SH-SY5Y (cell line): ENCODE results near the gene CCDC59.

Source experiments
- GATA2 ChIP-seq: IDR thresholded peaks from 2 replicates; pipeline ENCODE4 v1.6.1; 2011; ENCODE audit warnings: mild to moderate bottlenecking, low read depth, low read length
- GATA3 ChIP-seq: IDR thresholded peaks from 2 replicates; pipeline ENCODE4 v1.6.1; 2011; ENCODE audit warnings: low read depth, mild to moderate bottlenecking, low read length, moderate library complexity

The CCDC59 gene

GRCh38 chr12:82350161-82350560 lies 8.0 kb downstream of the CCDC59 start:
- TF ChIP-seq GATA2, result no peak
- no peak for TF ChIP-seq GATA3

DNA sequence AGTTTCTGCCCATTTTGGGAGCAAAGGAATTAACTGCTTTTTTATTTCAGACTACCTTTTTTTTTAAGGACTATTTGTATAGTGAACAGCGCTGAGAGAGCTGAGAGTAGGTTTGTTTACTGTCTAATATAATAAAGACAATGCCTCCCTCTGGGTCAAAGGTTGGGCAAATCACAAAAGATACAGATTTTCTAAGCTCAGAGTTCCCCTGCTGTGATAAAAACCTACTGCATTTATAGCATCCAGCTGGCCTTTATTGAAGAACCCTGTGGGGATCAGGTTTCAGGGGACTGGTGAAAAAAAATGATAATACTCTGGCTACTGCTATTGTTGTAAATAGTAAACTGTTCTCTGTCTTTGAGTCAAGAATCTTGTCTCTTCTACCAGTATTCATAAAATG lies 28.7 kb downstream of the CCDC59 start:
- TF ChIP-seq GATA3 (no peak), GATA2 (no peak)

DNA sequence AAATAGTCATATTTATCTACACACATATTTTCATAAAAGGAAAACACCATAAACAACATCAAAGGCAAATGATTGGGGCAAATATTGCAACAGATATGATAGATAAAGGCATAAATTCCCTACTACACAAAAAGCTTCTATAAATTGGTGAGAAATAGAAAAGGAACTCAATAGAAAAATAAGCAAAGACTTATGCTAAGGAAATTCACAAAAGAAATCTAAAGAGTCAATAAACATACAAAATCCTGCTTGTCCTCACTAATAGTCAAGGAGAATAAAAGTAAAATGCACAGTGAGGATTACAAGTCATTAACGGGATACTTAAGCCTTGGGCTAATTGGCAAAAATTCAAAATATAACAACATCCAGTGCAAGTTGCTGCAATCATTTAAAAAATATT lies 30.3 kb downstream of the CCDC59 start:
- TF ChIP-seq GATA2, result no peak
- no peak for TF ChIP-seq GATA3

DNA sequence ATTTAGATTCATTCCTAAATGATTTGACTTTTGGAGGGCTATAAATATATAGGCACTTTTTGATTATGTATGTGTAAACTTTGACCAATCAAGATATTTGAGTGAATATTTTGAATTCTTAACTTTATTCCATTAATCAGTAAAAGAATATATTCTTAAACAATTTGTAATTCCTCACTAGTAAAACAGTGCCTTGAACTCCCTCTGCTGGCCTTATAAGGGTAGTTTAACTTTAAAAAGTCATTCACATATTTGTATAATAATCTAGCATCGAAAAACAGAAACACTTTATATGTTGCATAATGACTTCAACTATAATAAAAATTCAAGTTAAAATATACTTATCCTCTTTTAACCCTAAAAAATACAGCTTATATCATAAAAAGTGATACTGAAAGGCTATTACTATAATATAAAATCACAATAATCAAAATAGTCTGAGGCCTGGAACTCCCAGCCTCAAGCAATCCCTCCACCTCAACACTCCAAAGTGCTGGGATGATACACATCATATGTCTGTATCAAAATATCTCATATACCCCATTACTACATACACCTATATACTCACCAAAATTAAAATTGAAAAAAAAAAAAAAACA lies 31.2 kb downstream of the CCDC59 start:
- TF ChIP-seq GATA3 (no peak), GATA2 (no peak)

DNA sequence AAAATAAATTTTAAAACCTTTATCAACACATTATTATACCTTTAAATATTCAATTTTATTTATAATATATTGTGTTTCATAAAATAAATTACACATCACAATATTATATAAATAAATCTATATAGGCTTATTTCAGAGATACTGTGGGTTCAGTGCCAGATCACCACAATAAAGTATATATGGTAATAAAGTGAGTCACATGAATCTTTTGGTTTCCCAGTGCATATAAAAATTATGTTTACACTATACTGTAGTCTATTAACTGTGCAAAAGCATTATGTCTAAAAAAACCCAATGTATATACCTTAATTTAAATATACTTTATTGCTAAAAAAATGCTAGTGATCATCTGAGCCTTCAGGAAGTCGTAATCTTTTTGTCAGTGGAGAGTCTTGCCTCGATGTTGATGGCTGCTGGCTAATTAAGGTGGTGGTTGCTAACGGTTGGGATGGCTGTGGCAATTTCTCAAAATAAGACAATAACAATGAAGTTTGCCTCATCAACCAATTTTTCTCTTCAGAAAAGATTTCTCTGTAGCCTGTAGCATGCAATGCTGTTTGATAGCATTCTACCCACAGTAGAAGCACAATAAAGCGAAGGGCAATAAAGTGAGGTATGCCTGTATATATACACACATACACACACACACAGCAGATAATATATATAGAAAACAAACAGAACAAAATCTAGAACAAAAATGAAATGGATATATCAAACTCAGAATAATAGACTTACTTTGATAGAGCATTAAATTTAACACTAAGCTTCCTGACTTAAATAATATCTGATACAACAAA lies 32.4 kb downstream of the CCDC59 start:
- no peak for TF ChIP-seq GATA3
- no peak for TF ChIP-seq GATA2

DNA sequence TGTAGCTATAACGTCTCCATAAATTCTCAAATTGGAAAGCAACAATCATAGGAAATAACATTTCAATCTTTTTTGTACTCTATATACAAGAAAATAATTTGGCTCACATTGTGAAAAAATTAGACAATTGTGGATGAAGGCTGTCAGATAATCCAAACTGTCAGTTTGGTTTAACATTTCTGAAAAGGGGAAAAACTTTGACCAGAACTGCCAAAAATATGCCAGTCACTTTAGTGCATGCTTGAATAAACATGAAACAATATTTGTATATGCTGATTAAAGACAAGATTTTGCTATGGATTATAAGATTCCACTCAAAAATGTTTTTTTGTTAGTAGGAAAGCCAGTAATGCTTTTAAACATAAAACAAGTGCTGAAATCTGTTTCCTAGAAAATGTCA lies 38.9 kb downstream of the CCDC59 start:
- no peak for TF ChIP-seq GATA2

GRCh38 chr12:82314406-82314892 lies 43.7 kb downstream of the CCDC59 start:
- TF ChIP-seq GATA2 (no peak), GATA3 (no peak)
